Measurements from ENCODE around the gene RNF145.
A peak's percentile ranks its signal among the peaks of the same experiment; 100 is the strongest.

RNF145 gene

GRCh38 chr5:159216454-159216853, 7.1 kb upstream of the RNF145 start:
- Histone ChIP-seq H3K4me1 (ENCODE audit: control insufficient read depth, insufficient read depth, low read length) (no peaks in the 10 kb centered on the region), H3K36me3 (ENCODE audit: insufficient read depth, low read length) (no peaks in the 10 kb centered on the region), H3K4me2 (ENCODE audit: low read length) (no peak overlapping the region), H3K9ac (ENCODE audit: low read depth, low read length) (no peak overlapping the region), H3K27me3 (ENCODE audit: control insufficient read depth, insufficient read depth, low read length) (no peaks in the 10 kb centered on the region), H3K4me3 (ENCODE audit: low read length) (no peak overlapping the region), H3K9me3 (replicated peaks; ENCODE audit: low read length) (no peaks in the 10 kb centered on the region)

DNA sequence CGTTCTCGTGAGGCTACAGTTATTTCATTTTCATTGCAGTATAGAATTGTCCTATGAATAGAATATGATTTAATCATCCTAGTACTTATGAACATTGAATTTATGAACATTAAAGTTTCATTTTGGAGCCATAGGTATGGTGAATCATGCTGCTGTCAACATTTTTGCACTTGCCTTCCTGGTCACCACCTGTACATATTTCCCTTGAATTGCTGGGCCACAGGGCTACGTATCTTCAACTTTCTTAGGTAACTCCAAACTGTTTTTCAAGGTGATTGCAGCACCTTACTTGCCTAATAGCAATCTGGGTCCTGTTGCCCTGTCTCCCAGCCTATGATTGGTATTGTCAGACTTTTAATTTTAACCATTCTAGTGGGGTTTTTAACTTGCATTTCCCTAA, 6.5 kb upstream of the RNF145 start:
- Histone ChIP-seq H3K4me2 (ENCODE audit: low read length) (no peak overlapping the region), H3K27me3 (ENCODE audit: control insufficient read depth, insufficient read depth, low read length) (no peaks in the 10 kb centered on the region), H3K9me3 (replicated peaks; ENCODE audit: low read length) (no peaks in the 10 kb centered on the region), H3K4me3 (ENCODE audit: low read length) (no peak overlapping the region), H3K36me3 (ENCODE audit: insufficient read depth, low read length) (no peaks in the 10 kb centered on the region), H3K9ac (ENCODE audit: low read depth, low read length) (no peak overlapping the region), H3K4me1 (ENCODE audit: control insufficient read depth, insufficient read depth, low read length) (no peaks in the 10 kb centered on the region)

DNA sequence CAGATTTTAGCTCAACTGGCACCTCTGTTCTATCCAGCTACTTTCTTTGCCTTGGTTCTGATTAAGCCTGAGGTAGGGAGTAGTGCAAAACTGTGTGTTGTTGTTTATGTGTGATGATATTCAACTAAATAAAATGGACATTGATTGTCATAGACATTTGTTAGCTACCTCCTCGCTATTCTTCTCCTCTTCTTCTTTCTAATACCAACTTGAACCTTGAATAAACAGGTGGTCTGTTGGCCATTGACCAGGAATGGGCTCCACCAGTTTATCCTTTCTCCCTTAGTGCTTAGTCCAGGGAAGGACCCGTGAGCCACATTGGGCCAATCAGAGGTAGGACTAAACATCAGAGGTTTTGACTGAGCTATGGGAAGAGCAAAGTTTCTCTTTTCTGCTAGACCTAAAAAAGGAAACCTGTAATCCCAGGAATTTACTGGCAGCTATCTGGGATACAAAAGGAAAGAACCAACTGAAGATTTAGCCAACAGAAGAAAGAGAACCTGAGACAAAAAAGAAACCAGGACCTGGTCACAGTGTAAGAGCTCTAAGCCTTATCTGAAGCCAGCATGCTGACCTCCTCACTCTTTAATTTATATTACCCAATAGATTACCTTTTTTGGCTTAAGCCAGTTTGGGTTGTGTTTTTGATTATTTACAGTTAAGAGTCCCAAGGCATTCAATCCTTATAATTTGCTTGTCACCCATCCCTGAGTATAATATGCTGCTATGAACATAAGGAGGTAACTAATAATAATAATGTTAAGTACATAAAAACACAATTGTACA, 5.3 kb upstream of the RNF145 start:
- Histone ChIP-seq H3K4me1 (ENCODE audit: control insufficient read depth, insufficient read depth, low read length) (peaks cover 3% of the 10 kb centered on the region), H3K4me2 (ENCODE audit: low read length) (no peak overlapping the region), H3K9me3 (replicated peaks; ENCODE audit: low read length) (no peaks in the 10 kb centered on the region), H3K36me3 (ENCODE audit: insufficient read depth, low read length) (no peaks in the 10 kb centered on the region), H3K9ac (ENCODE audit: low read depth, low read length) (no peak overlapping the region), H3K27me3 (ENCODE audit: control insufficient read depth, insufficient read depth, low read length) (no peaks in the 10 kb centered on the region), H3K4me3 (ENCODE audit: low read length) (no peak overlapping the region)

DNA sequence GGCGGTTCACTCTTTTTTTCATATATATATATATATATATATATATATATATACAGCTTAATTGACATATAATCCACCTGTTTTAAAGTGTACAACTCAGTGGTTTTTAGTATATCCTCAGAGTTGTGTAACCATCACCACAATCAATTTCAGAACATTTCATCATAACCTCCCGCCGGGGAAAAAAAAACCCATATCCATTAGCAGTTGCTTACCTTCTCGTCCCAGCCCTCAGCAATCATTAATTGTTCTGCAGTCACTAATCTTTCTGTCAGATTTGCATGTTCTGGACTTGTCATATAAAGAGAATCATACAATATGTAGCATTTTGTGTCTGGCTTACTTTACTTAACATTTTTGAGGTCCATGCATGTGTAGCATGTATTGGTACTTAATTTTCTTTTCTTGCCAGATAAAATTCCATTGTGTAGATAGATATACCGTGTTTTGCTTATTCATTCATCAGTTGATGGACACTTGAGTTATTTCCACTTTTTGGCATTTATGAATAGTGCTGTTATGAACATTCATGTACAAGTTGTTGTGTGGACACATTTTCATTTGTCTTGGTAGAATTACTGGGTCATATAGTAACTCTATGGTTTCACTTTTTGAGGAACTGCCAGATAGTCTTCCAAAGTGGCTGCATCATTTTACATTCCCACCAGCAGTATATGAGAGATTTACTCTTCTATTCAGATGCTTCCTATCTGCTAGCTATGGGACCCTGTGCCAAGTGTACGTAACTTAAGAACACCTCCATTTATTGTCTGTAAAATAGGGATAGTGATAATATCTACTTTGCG, 3.5 kb upstream of the RNF145 start:
- H3K36me3 ChIP-seq (ENCODE audit: insufficient read depth, low read length) = no peaks in the 10 kb centered on the region
- no peak overlapping the region for H3K4me2 ChIP-seq (ENCODE audit: low read length)
- H3K4me3 ChIP-seq (ENCODE audit: low read length) = no peak overlapping the region
- no peak overlapping the region for H3K9ac ChIP-seq (ENCODE audit: low read depth, low read length)
- no peaks in the 10 kb centered on the region for H3K27me3 ChIP-seq (ENCODE audit: control insufficient read depth, insufficient read depth, low read length)
- H3K4me1 ChIP-seq (ENCODE audit: control insufficient read depth, insufficient read depth, low read length) = peaks cover 4% of the 10 kb centered on the region
- no peaks in the 10 kb centered on the region for H3K9me3 ChIP-seq (replicated peaks; ENCODE audit: low read length)

- no peaks in the 10 kb centered on the region for H3K9me3 ChIP-seq (replicated peaks; ENCODE audit: low read length)
- H3K36me3 ChIP-seq (ENCODE audit: insufficient read depth, low read length) = no peaks in the 10 kb centered on the region
- no peak overlapping the region for H3K4me3 ChIP-seq (ENCODE audit: low read length)
These were observed 2.4 kb upstream of the RNF145 start for GRCh38 chr5:159211729-159212174.

DNA sequence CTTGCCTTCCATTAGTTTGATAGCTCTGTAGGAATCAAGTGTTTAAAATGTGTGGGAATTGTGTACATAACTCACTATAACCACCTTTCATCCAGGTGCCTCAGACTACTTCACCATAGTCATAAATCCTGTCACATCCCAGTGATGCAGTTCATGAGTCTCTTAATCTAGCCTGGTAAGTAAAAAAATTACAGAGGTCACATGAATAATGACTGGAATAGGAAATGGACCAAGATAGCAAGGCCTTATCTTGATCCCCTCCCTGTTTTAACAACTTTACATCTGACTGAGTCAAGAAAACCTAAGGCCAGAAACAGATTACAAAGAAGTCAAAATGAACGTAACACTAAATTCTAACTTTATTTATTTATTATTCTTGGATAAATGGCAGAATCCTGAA, 1.5 kb upstream of the RNF145 start:
- no peak overlapping the region for H3K9ac ChIP-seq (ENCODE audit: low read depth, low read length)
- no peaks in the 10 kb centered on the region for H3K36me3 ChIP-seq (ENCODE audit: insufficient read depth, low read length)
- H3K27me3 ChIP-seq (ENCODE audit: control insufficient read depth, insufficient read depth, low read length) = no peaks in the 10 kb centered on the region
- no peaks in the 10 kb centered on the region for H3K9me3 ChIP-seq (replicated peaks; ENCODE audit: low read length)
- H3K4me3 ChIP-seq (ENCODE audit: low read length) = no peak overlapping the region
- H3K4me2 ChIP-seq (ENCODE audit: low read length) = no peak overlapping the region
- H3K4me1 ChIP-seq (ENCODE audit: control insufficient read depth, insufficient read depth, low read length) = peaks cover 16% of the 10 kb centered on the region

More at GRCh38 chr5:159211729-159212174, 2.4 kb upstream of the RNF145 start:
- peaks cover 7% of the 10 kb centered on the region for H3K4me1 ChIP-seq (ENCODE audit: control insufficient read depth, insufficient read depth, low read length)
- no peak overlapping the region for H3K4me2 ChIP-seq (ENCODE audit: low read length)
- no peaks in the 10 kb centered on the region for H3K27me3 ChIP-seq (ENCODE audit: control insufficient read depth, insufficient read depth, low read length)
- no peak overlapping the region for H3K9ac ChIP-seq (ENCODE audit: low read depth, low read length)

GRCh38 chr5:159210210-159210661, 883 bp upstream of the RNF145 start:
- Histone ChIP-seq H3K4me2 (ENCODE audit: low read length) (peak overlapping the region; percentile 94), H3K9me3 (replicated peaks; ENCODE audit: low read length) (no peaks in the 10 kb centered on the region), H3K9ac (ENCODE audit: low read depth, low read length) (no peak overlapping the region), H3K4me1 (ENCODE audit: control insufficient read depth, insufficient read depth, low read length) (peaks cover 21% of the 10 kb centered on the region), H3K36me3 (ENCODE audit: insufficient read depth, low read length) (no peaks in the 10 kb centered on the region), H3K4me3 (ENCODE audit: low read length) (no peak overlapping the region), H3K27me3 (ENCODE audit: control insufficient read depth, insufficient read depth, low read length) (no peaks in the 10 kb centered on the region)

DNA sequence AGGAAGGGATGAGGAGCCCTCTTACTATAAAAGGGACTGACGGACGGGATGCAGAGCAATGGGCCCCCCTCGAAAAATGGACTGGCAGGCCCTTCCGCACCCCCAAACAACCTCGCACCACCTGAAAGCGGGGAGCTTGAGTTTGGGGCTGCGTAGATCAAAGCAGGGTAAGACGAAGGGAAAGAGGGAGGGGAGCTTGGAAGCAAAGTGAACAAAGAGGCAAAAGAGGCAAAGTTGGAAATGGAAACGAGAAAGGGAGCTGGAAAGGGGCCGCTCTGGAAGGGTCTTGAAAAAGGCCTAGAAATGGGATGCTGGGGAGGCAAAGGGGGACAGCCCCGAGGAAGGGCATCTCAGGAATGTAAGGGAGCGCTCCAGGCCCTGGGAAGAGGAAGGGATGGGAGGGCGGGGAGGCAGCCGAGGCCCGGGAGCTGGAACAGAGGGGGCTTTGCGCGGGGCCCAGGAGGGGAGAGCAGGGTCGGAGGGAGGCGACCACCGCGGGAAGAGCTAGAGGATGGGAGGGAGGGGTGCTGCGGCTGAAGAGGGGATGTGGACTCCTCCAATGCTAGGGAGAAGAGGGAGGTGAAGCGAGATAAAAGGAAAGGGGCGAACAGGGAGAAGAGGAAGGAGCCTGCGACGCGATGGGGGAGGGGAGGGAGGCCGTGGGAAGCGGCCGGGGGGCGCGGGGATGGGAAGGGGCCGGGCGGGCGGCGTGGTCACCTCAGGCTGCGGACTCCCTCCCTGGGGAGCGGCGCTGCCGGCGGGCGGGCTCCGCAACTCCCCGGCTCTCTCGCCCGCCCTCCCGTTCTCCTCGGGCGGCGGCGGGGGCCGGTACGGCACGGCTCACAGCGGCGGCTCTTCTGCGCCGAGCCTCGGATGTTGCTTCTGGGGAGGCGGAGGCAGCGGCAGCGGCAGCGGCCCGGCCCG, 577 bp downstream of the RNF145 start:
- peak overlapping the region; percentile 94 for H3K4me2 ChIP-seq (ENCODE audit: low read length)
- H3K9ac ChIP-seq (ENCODE audit: low read depth, low read length) = peak overlapping the region; percentile 98
- H3K4me1 ChIP-seq (ENCODE audit: control insufficient read depth, insufficient read depth, low read length) = peaks cover 23% of the 10 kb centered on the region
- H3K4me3 ChIP-seq (ENCODE audit: low read length) = peak overlapping the region; percentile 98
- no peaks in the 10 kb centered on the region for H3K27me3 ChIP-seq (ENCODE audit: control insufficient read depth, insufficient read depth, low read length)
- no peaks in the 10 kb centered on the region for H3K36me3 ChIP-seq (ENCODE audit: insufficient read depth, low read length)
- H3K9me3 ChIP-seq (replicated peaks; ENCODE audit: low read length) = no peaks in the 10 kb centered on the region

DNA sequence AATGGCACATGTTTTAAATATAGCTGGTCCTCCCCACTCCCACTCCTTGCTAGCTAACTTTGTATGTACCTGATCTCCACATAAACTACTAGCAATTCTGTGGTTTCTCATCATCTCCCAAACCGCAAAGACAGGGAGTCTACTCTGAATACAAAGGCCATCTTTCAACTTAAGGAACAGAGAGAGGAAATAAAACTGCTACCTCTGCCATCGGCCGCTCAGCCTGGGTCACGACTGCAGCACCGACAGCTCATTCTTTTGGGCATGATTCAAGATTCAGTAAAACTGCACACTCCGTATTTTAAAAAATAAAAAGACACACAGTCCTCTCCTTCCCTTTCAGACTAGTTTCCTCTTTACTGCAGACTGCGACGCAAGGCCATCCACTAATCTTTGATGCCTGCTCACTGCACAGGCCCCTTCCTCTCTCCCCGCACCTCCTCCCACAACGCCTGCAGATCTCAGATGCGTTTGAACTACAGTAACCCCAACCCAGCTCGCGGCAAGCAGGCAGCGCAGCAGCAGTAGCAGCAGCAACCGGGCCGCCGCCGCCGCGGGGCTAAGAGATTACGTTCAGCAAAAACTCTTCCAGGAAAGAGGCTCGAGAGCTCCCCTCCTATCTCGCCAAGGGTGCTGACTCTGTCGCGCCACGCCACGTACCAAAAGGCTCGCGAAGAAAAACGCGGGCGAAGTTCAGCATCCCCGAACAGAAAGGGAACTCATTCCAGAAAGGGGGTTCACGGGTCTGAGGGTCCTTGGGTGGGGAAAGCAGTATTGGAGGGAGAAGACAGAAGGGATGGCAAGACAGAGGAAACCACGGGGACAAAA, 1.5 kb downstream of the RNF145 start:
- Histone ChIP-seq H3K4me1 (ENCODE audit: control insufficient read depth, insufficient read depth, low read length) (peaks cover 23% of the 10 kb centered on the region), H3K4me3 (ENCODE audit: low read length) (peak overlapping the region; percentile 98), H3K36me3 (ENCODE audit: insufficient read depth, low read length) (no peaks in the 10 kb centered on the region), H3K27me3 (ENCODE audit: control insufficient read depth, insufficient read depth, low read length) (no peaks in the 10 kb centered on the region), H3K9ac (ENCODE audit: low read depth, low read length) (peak overlapping the region; percentile 98), H3K4me2 (ENCODE audit: low read length) (peak overlapping the region; percentile 94), H3K9me3 (replicated peaks; ENCODE audit: low read length) (no peaks in the 10 kb centered on the region)

GRCh38 chr5:159207222-159207685, 2.1 kb downstream of the RNF145 start:
- peak overlapping the region; percentile 98 for H3K9ac ChIP-seq (ENCODE audit: low read depth, low read length)
- H3K4me1 ChIP-seq (ENCODE audit: control insufficient read depth, insufficient read depth, low read length) = peaks cover 23% of the 10 kb centered on the region
- no peaks in the 10 kb centered on the region for H3K27me3 ChIP-seq (ENCODE audit: control insufficient read depth, insufficient read depth, low read length)
- no peaks in the 10 kb centered on the region for H3K36me3 ChIP-seq (ENCODE audit: insufficient read depth, low read length)
- no peaks in the 10 kb centered on the region for H3K9me3 ChIP-seq (replicated peaks; ENCODE audit: low read length)
- peak overlapping the region; percentile 98 for H3K4me3 ChIP-seq (ENCODE audit: low read length)
- peak overlapping the region; percentile 94 for H3K4me2 ChIP-seq (ENCODE audit: low read length)

Measured in skeletal muscle satellite cell (primary cell).